ENCODE results near the gene TWIST2. TPM values are rescaled to one million over a fixed set of nuclear protein-coding genes. Genes with fewer than 3 reads are reported as not detected.

The TWIST2 gene
- polyA plus RNA-seq, 3 donors = 0.43 to 0.49 (median 0.43) TPM

- Mint-ChIP-seq H3K4me3 (peak overlapping the region in 1 of 2 donors; percentile 74), H3K27me3 (ENCODE audit: low read depth in 3 of 3) (peaks cover 70 to 91% (median 77%) of the 10 kb centered on the region in 3 donors), H3K27ac (no peak overlapping the region), H3K9me3 (peaks cover 0 to 25% (median 21%) of the 10 kb centered on the region in 7 donors), H3K4me1 (peaks cover 11% of the 10 kb centered on the region), H3K36me3 (peaks cover 0 to 2% of the 10 kb centered on the region in 2 donors)
- H3K4me1 ChIP-seq (ENCODE audit: control insufficient read depth in 1 of 2, insufficient read depth in 2 of 2, low read length in 2 of 2) = peaks cover 12 to 31% of the 10 kb centered on the region in 2 donors
- no peaks in the 10 kb centered on the region for H3K79me2 ChIP-seq (ENCODE audit: insufficient read depth, low read length)
- no peak for TF ChIP-seq CTCF (IDR thresholded peaks at IDR 0.05)
- no peak for DNase-seq
- no peak overlapping the region for H3K9ac ChIP-seq (ENCODE audit: insufficient read depth, low read length, poor library complexity, severe bottlenecking)
- peaks cover 67 to 83% of the 10 kb centered on the region in 2 donors for H3K27me3 ChIP-seq (ENCODE audit: control insufficient read depth in 2 of 2, insufficient read depth in 2 of 2, low read length in 2 of 2)
- H3K36me3 ChIP-seq (replicated peaks in 1 of 2; ENCODE audit: control insufficient read depth in 1 of 2, insufficient read depth in 2 of 2, low read length in 2 of 2) = no peaks in the 10 kb centered on the region
- intact Hi-C loops (cut with micrococcal nuclease) = no loop called here
- no peak overlapping the region for H3K4me3 ChIP-seq (replicated peaks in 1 of 3; ENCODE audit: low read depth in 2 of 3, low read length in 3 of 3)
- no peak overlapping the region for H2AFZ ChIP-seq (ENCODE audit: insufficient read depth, low read depth, low read length, poor library complexity, severe bottlenecking)
- WGBS (ENCODE audit: insufficient coverage) = no CpG with 5 or more reads among the region's 2 CpGs
- H3K27ac ChIP-seq (ENCODE audit: low read depth in 1 of 2, low read length in 2 of 2) = no peak overlapping the region
- H3K4me2 ChIP-seq (replicated peaks; ENCODE audit: extremely low read depth, low read length, poor library complexity, severe bottlenecking) = no peak overlapping the region
- H4K20me1 ChIP-seq (ENCODE audit: insufficient read depth, low read length) = no peaks in the 10 kb centered on the region
- H3K9me3 ChIP-seq (replicated peaks in 1 of 2; ENCODE audit: control insufficient read depth in 1 of 2, insufficient read depth in 1 of 2, low read length in 2 of 2) = peaks cover 8 to 30% of the 10 kb centered on the region in 2 donors
Measured at GRCh38 chr2:238850091-238850490, 2.2 kb downstream of the TWIST2 start.

DNA sequence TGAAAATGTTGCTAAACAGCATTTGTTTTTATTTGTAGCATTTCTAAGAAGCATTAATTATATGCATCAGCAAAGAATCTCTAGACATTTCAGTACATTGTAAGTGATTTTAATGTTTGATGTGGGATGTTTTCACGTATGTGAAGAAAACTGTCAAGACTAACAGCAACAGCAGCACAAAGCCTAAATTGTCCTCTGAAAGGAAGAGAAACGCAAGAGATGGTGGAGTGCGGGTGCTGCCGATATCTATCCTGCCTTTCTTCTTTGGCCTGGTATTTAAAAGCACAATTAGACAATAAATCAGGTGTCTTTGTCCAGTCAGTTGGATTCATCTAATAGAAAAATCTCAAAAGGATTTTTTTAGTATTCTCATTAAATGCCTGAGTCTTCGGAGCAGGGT lies 3.1 kb downstream of the TWIST2 start:
- H3K4me3 Mint-ChIP-seq = peak overlapping the region in 1 of 2 donors; percentile 26
- Histone ChIP-seq H3K4me1 (ENCODE audit: control insufficient read depth in 1 of 2, insufficient read depth in 2 of 2, low read length in 2 of 2) (peaks cover 12 to 31% of the 10 kb centered on the region in 2 donors), H4K20me1 (ENCODE audit: insufficient read depth, low read length) (no peaks in the 10 kb centered on the region), H3K4me3 (replicated peaks in 1 of 3; ENCODE audit: low read depth in 2 of 3, low read length in 3 of 3) (no peak overlapping the region), H3K9ac (ENCODE audit: insufficient read depth, low read length, poor library complexity, severe bottlenecking) (no peak overlapping the region), H3K27me3 (ENCODE audit: control insufficient read depth in 2 of 2, insufficient read depth in 2 of 2, low read length in 2 of 2) (peaks cover 58 to 76% of the 10 kb centered on the region in 2 donors), H3K27ac (ENCODE audit: low read depth in 1 of 2, low read length in 2 of 2) (no peak overlapping the region), H3K9me3 (replicated peaks in 1 of 2; ENCODE audit: control insufficient read depth in 1 of 2, insufficient read depth in 1 of 2, low read length in 2 of 2) (peaks cover 8 to 27% of the 10 kb centered on the region in 2 donors), H3K36me3 (replicated peaks in 1 of 2; ENCODE audit: control insufficient read depth in 1 of 2, insufficient read depth in 2 of 2, low read length in 2 of 2) (no peaks in the 10 kb centered on the region), H2AFZ (ENCODE audit: insufficient read depth, low read depth, low read length, poor library complexity, severe bottlenecking) (no peak overlapping the region), H3K4me2 (replicated peaks; ENCODE audit: extremely low read depth, low read length, poor library complexity, severe bottlenecking) (no peak overlapping the region), H3K79me2 (ENCODE audit: insufficient read depth, low read length) (no peaks in the 10 kb centered on the region)
- DNase-seq = no peak
- H3K27ac Mint-ChIP-seq = no peak overlapping the region
- WGBS (ENCODE audit: insufficient coverage) = no CpG with 5 or more reads among the region's 5 CpGs
- no peaks in the 10 kb centered on the region for H3K36me3 Mint-ChIP-seq
- intact Hi-C loops (cut with micrococcal nuclease) = no loop called here
- peaks cover 2 to 23% (median 20%) of the 10 kb centered on the region in 7 donors for H3K9me3 Mint-ChIP-seq
- H3K4me1 Mint-ChIP-seq = peaks cover 11% of the 10 kb centered on the region
- peaks cover 69 to 90% (median 76%) of the 10 kb centered on the region in 3 donors for H3K27me3 Mint-ChIP-seq (ENCODE audit: low read depth in 3 of 3)
- TF ChIP-seq CTCF (IDR thresholded peaks at IDR 0.05) = no peak

Measured in CD14-positive monocyte (primary cell).